ENCODE data around the gene MACF1. TPM values are rescaled to one million over a fixed set of nuclear protein-coding genes. Genes with fewer than 3 reads are reported as not detected.
A peak's percentile ranks its signal among the peaks of the same experiment; 100 is the strongest.

Gene MACF1
- total RNA-seq, 2 experiments from 2014 or later, result 248 to 252 TPM

- Histone ChIP-seq H3K27ac (ENCODE audit: low read depth in 1 of 2, low read length in 2 of 2) (no peak overlapping the region), H3K4me3 (ENCODE audit: low read length) (no peak overlapping the region), H3K9me3 (ENCODE audit: control insufficient read depth in 1 of 2, insufficient read depth in 1 of 2, low read length in 2 of 2) (no peaks in the 10 kb centered on the region), H3K36me3 (ENCODE audit: insufficient read depth, low read length) (peaks cover 80% of the 10 kb centered on the region), H3K4me1 (ENCODE audit: insufficient read depth, low read length) (no peaks in the 10 kb centered on the region), H3K27me3 (ENCODE audit: control insufficient read depth in 1 of 2, insufficient read depth in 2 of 2, low read length in 2 of 2) (no peaks in the 10 kb centered on the region)
- TF ChIP-seq CTCF (IDR thresholded peaks at IDR 0.05), result no peak
- H3K27ac Mint-ChIP-seq, result no peak overlapping the region
- CTCF ChIA-PET, result no interaction called here
- H3K36me3 Mint-ChIP-seq (ENCODE audit: low read depth), result peaks cover 81% of the 10 kb centered on the region
- no peaks in the 10 kb centered on the region for H3K4me1 Mint-ChIP-seq (ENCODE audit: low read depth)
- no peak overlapping the region for H3K4me3 Mint-ChIP-seq
- ATAC-seq (ENCODE audit: poor library complexity) (no peak), DNase-seq (no peak)
- POLR2A ChIA-PET, result no interaction called here
- intact Hi-C loops (cut with DNase I, micrococcal nuclease), result no loop called here
- no peaks in the 10 kb centered on the region for H3K27me3 Mint-ChIP-seq
- H3K9me3 Mint-ChIP-seq, result no peaks in the 10 kb centered on the region
Observed at GRCh38 chr1:39301606-39302005, 97.1 kb downstream of the MACF1 start.

- H3K36me3 Mint-ChIP-seq (ENCODE audit: low read depth), result peaks cover 83% of the 10 kb centered on the region
- H3K4me3 ChIP-seq (ENCODE audit: low read length), result no peak overlapping the region
- H3K27ac Mint-ChIP-seq, result peak overlapping the region; percentile 22
- CTCF ChIA-PET, result interaction anchor here (0.9 to 1.2 kb wide), 3 partner anchors 16 to 207 kb away, joined by 3 read pairs; no protein-coding TSS in a partner anchor
- intact Hi-C loops (cut with DNase I, micrococcal nuclease), result no loop called here
- no peaks in the 10 kb centered on the region for H3K27me3 Mint-ChIP-seq
- H3K4me1 ChIP-seq (ENCODE audit: insufficient read depth, low read length), result no peaks in the 10 kb centered on the region
- H3K9me3 ChIP-seq (ENCODE audit: control insufficient read depth in 1 of 2, insufficient read depth in 1 of 2, low read length in 2 of 2), result no peaks in the 10 kb centered on the region
- no peaks in the 10 kb centered on the region for H3K27me3 ChIP-seq (ENCODE audit: control insufficient read depth in 1 of 2, insufficient read depth in 2 of 2, low read length in 2 of 2)
- peaks cover 77% of the 10 kb centered on the region for H3K36me3 ChIP-seq (ENCODE audit: insufficient read depth, low read length)
- no peak for ATAC-seq (ENCODE audit: poor library complexity)
- H3K4me1 Mint-ChIP-seq (ENCODE audit: low read depth), result no peaks in the 10 kb centered on the region
- no peak overlapping the region for H3K27ac ChIP-seq (ENCODE audit: low read depth in 1 of 2, low read length in 2 of 2)
- POLR2A ChIA-PET, result no interaction called here
- DNase-seq, result no peak
- no peak for TF ChIP-seq CTCF (IDR thresholded peaks at IDR 0.05)
- H3K9me3 Mint-ChIP-seq, result no peaks in the 10 kb centered on the region
- H3K4me3 Mint-ChIP-seq, result no peak overlapping the region
Observed at GRCh38 chr1:39305555-39305954, 101.1 kb downstream of the MACF1 start.

GRCh38 chr1:39310015-39310414 lies 105.5 kb downstream of the MACF1 start:
- H3K27ac Mint-ChIP-seq, result peak overlapping the region; percentile 7
- no peak for ATAC-seq (ENCODE audit: poor library complexity)

More at GRCh38 chr1:39310015-39310414, 105.5 kb downstream of the MACF1 start:
- Mint-ChIP-seq H3K4me1 (ENCODE audit: low read depth) (no peaks in the 10 kb centered on the region), H3K9me3 (no peaks in the 10 kb centered on the region), H3K27me3 (no peaks in the 10 kb centered on the region), H3K4me3 (no peak overlapping the region), H3K36me3 (ENCODE audit: low read depth) (peaks cover 93% of the 10 kb centered on the region)
- Histone ChIP-seq H3K27me3 (ENCODE audit: control insufficient read depth in 1 of 2, insufficient read depth in 2 of 2, low read length in 2 of 2) (no peaks in the 10 kb centered on the region), H3K4me3 (ENCODE audit: low read length) (no peak overlapping the region), H3K27ac (ENCODE audit: low read depth in 1 of 2, low read length in 2 of 2) (no peak overlapping the region), H3K9me3 (ENCODE audit: control insufficient read depth in 1 of 2, insufficient read depth in 1 of 2, low read length in 2 of 2) (no peaks in the 10 kb centered on the region), H3K36me3 (ENCODE audit: insufficient read depth, low read length) (peaks cover 85% of the 10 kb centered on the region), H3K4me1 (ENCODE audit: insufficient read depth, low read length) (no peaks in the 10 kb centered on the region)
- TF ChIP-seq CTCF (IDR thresholded peaks at IDR 0.05), result no peak
- no peak for DNase-seq
- ChIA-PET POLR2A (no interaction called here), CTCF (interaction anchor here (0.7 kb wide), 1 partner anchor 52 kb away, joined by 3 read pairs; no protein-coding TSS in a partner anchor)
- intact Hi-C loops (cut with DNase I, micrococcal nuclease), result no loop called here
